GM18519 (cell line): ENCODE results near the gene IVNS1ABP.

Source experiments
- ATAC-seq: cut with Tn5 transposase; IDR thresholded peaks from one replicate; pipeline ENCODE4 v1.9.1; 2021; ENCODE audit warnings: mild to moderate bottlenecking, moderate library complexity; ENCODE audit not compliant: unreplicated experiment, low FRiP score

The IVNS1ABP gene

DNA sequence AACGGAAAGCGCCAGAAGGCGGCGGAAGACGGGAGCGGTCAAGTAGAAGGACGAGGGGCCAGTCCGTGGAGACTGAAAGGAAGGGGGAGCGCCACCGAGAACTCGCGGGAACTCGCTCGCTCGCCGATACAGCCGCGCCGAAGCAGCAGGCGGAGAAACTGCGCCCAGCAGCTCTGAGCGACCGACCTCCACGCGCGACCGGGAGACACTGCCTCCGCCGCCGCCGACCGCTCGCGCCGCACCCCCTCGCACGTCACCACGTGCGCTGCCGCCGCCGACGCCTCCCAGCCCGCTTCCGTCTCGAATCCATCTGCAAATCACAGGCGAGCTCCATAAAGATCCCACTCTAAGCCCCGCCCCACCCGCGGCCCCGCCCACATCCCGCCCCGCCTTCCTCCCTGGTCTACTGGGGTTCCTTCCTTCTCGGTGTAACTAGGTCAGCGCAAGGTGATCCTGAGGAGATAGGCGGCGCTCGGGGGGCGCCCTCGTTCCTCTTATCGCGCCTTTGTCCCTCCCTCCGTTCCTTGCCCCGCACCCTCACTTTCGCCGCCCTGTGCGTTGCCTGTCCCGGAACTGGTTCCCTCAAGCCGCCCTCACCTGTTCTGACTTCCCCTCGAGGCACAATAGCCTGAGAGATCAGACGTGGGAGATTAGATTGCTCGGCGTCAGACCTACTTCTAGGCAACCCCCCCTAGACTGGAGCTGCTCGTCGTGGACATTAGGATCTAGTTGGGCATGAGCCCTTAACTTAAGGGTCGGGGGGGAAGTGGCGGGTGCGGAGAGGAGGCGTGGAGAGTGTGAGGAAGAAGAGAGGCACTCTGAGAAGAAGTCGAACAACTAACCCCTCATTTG lies at the start of gene IVNS1ABP:
IVNS1ABP (minus strand) TSS at position 210 of the 852 bp plus-strand sequence. CDS start 7,750 bp downstream, outside the sequence.
- peak; percentile 65 for ATAC-seq

DNA sequence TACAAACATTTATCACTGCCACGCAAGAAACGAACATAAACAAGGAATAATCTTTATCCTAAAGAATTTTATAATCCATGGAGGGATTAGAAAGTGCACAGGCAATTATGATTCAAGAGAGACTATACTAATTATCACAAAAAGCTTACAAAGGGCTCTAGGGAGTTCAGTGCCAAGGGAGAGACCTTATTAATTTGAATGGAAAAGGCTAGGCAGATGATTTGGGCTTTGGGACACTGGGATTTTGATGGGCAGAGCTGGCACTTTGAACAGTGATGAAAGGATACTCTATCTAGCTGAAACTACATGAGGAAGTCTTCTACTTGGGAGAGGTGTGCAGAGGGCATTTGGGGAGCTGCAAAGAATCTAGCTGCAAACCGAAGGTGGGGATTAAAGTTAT lies 48.9 kb upstream of the IVNS1ABP start:
- no peak for ATAC-seq

DNA sequence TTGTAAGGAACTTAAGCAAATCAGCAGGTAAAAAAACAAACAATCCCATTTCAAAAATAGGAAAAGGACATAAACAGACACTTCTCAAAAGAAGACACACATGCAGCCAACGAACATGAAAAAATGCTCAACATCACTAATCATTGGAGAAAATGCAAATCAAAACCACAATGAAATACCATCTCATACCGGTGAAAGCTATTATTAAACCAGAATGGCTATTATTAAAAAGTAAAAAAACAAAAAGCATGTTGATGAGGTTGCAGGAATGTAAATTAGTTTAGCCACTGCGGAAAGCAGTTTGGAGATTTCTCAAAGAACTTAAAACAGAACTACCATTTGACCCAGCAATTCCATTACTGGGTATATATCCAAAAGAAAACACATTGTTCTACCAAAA lies 47.5 kb upstream of the IVNS1ABP start:
- peak; percentile 47 for ATAC-seq

DNA sequence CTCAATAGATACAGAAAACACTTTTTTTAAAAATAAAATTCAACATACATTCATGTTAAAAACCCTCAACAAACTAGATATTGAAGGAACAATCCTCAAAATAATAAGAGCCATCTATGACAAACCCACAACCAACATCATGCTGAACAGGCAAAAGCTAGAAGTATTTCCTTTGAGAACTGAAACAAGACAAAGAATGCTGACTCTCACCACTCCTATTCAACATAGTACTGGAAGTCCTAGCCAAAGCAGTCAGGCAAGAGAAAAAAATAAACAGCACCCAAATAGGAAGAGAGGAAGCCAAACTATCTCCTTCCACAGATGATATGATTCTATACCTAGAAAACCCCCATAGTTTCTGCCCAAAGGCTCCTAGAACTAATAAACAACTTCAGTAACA lies 46.2 kb upstream of the IVNS1ABP start:
- no peak for ATAC-seq

DNA sequence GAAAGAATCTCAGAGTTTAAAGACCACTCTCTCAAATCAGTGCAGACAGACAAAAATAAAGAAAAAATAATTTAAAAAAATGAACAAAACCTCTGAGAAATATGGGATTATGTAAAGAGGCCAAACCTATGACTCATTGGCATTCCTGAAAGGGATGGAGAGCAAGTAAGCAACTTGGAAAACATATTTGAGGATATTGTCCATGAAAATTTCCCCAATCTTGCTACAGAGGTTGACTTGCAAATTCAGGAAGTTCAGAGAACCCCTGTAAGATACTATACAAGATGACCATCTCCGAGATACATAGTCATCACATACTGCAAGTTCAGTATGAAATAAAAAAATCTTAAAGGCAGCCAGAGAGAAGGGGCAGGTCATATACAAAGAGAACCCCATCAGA lies 43.7 kb upstream of the IVNS1ABP start:
- ATAC-seq = no peak

DNA sequence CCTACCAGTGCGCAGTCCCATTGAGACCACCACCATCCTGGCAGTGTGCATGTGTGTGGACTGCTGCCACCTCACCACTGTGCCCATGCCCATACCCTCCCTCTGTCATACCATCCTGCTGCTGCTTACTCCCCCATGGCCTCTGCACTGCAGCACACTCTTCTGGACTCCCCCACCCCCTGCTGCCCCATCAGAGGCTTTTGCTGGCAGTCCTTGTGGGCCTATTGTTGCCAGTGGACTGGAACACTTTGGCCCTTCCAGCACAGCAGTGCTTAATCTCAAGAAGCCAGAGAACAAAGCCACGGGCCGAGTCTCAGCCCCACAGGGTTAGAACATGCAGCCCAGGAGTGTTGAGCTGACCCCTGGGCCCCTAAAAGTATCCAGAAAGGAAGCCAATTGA lies 41.9 kb upstream of the IVNS1ABP start:
- no peak for ATAC-seq

DNA sequence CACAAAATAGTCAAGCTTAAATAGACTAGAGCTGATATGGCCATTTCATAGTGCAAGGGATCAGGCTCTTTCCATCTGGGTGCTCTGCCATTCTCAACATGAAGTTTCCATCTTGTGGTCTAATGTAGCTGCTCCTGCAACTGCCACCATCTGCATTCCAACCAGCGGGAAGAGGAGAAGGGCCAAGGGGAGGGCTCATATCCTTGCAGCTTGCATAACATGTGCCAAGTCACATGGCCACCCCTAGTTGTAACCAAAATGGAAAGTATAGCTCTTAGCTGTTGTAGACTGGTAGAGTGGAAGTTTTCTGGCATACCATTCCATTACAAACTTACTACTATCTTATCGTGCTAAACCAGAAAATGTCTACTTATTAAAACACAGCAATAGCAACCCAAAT lies 38.9 kb upstream of the IVNS1ABP start:
- ATAC-seq = no peak

DNA sequence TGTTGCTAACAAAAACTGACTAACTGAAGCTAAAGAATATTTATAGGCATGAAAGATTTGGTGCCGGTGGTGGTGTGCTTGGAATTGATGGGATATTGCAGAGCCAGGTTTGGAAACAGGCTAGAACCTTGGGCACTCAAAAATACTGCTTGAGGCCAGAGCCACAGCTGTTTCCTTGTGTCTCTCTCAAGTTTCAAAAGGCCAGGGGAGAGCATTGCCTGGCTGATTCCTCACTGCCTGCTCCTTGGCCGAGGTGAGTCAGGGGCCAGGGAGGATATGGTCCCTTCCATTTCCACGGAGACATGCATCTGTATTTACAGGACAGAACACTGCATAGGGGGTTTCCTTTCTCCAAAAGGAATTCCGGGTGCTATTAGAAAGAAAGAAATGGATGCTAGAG lies 36.1 kb upstream of the IVNS1ABP start:
- no peak for ATAC-seq

DNA sequence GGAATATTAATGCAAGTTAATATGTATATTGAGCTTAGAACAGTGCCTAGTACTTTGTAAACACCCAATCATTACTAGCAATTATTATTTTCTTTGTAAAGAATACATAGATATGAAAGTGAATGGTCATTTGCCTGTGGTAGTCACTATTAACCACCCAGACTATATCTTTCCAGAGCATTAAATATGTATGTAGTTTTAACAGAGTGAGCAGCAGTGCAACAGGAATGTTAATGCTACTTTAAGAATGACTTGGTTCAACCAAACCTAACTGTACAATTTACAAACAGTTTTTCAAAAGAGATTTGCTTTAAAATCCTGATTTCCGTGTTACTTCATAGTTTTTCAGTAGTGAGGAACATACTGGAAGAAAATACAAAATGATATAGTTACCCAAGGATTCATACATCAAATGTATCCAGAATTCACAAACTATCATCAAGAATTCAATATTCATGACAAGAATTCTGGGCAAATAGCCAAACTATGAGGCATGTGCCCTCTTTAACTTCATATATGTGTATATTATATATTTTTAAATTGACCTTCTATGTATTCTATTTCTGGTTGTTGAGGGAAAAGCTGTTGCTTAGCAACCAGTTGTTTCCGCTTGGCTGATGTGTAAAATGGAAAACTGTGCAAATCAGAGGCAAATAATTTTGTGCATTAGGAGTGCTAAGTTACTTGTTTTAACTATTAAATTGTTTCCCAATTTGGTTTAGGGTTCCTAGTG lies 34.9 kb upstream of the IVNS1ABP start:
- ATAC-seq = no peak

DNA sequence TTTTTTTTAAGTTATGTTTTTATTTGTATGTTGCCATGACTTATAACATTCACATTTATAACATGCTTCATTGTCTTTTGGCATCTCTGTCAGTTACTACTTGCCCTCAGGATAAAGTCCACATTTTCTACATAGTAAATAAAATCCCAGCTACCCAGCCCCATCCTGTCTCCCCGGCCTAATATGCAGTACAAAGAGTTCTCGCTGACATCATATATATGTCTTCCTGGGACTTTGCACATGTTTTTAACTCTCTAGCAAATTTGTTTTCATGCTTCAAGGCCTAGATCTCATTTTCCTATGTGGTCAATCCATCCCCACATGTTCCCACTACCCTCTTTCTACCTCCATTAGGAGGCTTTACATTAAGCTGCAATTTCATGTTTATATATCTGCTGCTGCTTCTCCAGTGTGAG lies 33.0 kb upstream of the IVNS1ABP start:
- no peak for ATAC-seq

DNA sequence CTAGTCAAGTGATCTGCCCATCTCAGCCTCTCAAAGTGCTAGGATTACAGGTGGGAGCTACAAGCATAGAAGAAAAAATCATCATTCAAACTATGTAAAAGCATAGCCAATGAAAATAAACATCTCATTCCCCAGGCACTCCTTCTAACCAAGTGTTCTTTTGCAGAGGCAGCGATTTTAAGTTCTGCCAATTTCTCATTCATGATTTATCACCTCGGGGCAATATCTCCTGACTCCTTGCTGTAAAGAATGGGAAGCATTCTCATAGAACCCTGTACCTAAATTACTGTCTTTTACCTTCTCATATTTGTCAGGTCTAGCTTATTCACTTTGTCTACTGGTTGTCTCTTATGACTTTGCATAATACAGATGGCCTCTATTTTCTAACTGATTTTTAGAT lies 32.5 kb upstream of the IVNS1ABP start:
- no peak for ATAC-seq

DNA sequence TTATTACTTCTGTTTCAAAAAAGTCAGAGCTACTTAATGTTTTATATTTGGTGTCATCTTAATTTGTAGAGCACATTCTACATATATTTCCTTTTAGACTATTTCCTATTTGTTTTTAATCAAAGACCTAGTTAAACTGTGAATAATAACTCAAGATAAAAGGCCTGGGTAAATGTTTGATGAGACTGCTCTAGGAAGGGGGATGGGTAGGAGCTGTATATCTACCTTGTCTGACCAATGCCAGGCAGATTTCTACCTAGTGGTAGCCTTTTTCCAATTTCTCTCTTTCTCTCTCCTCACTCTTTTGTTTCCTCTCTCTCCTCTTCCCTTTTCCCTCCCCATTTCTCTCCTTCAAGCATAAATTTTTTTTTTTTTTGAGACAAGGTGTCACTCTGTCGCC lies 31.9 kb upstream of the IVNS1ABP start:
- ATAC-seq = no peak

DNA sequence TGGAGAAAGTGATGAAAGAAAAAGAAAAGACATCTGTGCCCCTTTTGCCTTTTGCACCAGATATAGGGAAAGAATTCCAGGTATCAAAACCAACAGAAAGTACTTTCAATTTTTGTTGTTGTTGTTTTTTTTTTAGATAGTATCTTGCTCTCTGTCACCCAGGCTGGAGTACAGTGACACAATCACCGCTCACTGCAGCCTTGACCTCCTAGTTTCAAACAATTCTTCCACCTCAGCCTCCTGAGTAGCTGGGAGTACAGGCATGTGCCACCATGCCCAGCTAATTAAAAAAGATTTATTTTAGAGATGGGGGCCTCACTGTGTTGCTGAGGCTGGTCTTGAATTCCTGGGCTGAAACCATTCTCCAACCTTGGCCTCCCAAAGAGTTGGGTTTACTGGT lies 31.3 kb upstream of the IVNS1ABP start:
- no peak for ATAC-seq

DNA sequence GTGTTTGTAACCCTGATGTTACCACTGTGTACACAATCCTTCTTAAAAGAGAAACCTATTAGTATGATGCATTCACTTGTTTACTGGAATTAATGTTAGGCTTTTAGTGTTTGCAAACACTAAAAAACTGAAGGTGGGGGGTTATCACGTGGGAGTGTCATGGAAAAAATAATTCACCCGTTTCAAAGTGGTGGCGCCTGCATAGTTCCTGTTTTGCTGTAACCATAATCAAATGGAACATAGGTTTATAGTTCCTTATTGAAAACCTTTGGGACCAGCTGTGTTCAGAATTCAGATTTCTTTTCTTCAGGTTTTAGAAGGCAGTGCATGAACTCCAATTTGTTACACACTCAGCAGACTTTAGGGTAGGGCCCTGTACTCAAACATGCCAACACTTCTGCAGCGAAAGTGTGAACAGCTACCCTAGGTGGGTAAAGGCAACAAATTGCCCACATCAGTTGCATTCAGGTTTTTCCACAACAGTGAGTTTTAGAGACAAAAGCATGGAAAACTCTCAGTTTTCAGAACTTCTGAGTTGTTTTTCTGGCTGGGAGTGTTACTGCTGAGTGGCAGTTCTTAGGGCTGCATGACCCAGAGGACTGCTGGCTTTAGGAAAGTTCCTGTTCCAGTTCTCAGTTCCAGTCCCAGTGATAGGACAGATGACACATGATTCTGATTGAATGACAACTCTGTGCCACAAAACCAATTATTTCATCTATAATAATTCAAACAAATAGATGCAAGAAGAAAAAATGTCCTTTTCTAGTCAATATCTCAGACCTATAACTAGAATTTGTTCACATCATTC lies 29.1 kb upstream of the IVNS1ABP start:
- ATAC-seq = no peak

DNA sequence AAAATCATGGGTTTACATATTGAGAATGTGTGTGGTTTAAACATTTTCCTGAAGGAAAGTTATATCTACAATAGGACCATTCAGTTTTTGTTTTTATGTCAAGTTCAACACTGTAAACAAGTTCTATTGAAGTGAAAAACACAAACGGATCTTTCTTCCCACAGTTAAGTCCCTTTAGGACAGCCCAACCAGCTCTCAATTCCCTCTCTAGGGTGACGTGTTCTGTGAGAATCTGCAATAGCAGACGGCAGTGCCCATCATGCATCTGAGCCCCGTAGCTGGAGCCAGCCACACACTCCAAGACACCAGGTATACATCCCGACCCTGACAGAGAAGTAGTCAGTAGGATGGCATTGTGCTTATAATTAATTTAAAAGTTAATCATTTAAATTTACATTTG lies 26.3 kb upstream of the IVNS1ABP start:
- ATAC-seq = no peak

DNA sequence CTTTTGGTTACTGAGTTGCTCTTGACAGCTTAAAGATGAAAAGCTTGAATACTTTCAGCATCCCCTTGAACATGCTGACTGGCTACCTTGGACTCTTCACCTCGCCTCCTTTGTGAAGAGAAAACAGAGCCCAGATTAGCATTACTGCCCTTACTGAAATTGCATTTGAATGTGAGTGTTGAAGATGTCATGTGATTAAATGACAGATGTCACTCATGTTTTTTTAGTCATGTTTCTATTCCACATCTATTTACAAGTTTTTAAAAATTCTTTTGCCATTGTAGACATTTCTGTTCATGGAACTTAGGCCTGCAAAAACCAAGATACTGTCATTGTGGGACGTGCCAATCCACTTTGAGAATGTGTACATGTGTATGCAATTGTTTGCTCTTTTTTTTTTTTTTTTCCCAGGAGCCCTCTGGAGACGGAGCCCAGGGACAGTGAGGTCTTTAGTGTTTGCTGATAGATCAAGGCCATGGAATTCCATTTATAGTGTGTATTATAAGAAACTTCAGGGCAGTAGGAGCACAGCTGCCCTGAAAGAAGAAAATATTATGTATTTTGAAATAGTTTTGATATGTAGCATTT lies 25.7 kb upstream of the IVNS1ABP start:
- no peak for ATAC-seq

DNA sequence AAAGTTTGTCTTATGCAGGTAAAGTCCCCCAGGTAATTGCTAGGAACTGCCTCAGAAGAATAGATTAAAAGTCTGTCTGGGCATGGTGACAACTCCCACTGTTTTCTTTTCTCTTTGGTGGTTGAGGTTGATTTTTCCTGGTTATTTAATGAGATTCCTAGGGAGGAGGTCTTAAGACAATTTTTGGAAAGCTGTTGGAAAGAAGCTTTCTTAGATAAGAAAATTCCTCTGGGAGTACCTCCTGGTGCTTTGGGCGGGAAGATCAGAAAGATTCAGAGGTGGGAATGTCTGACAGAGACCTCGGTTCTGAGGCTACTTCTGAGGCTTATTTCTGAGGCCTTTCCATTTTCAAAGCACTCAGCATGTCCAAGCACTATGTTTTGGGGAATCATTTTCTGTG lies 25.0 kb upstream of the IVNS1ABP start:
- ATAC-seq = no peak

DNA sequence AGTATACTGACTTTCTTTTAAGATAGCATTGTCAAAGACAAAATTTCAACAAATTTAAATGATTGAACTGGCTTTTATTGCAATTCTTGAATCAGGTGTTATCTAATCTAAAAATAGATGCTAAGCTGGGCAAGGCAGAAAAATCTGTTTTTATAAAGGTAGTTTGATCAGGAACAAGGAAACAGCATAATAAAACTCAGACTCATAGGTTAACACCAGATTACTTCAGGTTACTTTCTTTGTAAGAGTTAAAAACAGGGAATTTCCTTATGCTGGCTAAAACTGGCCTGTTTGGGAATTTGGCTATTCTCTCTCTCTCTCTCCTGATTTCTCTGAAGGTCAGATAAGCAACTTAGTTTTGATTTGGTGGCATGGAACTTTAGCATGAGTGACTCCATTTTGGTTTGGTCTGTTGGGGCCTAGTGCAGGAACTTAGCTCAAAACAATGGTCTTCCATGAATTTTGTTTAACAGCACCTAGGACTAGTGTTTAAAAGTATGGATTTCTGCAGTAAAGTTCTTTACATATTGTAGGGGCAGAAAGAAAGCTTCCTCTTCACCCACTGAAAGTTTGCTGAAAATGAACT lies 24.2 kb upstream of the IVNS1ABP start:
- no peak for ATAC-seq

DNA sequence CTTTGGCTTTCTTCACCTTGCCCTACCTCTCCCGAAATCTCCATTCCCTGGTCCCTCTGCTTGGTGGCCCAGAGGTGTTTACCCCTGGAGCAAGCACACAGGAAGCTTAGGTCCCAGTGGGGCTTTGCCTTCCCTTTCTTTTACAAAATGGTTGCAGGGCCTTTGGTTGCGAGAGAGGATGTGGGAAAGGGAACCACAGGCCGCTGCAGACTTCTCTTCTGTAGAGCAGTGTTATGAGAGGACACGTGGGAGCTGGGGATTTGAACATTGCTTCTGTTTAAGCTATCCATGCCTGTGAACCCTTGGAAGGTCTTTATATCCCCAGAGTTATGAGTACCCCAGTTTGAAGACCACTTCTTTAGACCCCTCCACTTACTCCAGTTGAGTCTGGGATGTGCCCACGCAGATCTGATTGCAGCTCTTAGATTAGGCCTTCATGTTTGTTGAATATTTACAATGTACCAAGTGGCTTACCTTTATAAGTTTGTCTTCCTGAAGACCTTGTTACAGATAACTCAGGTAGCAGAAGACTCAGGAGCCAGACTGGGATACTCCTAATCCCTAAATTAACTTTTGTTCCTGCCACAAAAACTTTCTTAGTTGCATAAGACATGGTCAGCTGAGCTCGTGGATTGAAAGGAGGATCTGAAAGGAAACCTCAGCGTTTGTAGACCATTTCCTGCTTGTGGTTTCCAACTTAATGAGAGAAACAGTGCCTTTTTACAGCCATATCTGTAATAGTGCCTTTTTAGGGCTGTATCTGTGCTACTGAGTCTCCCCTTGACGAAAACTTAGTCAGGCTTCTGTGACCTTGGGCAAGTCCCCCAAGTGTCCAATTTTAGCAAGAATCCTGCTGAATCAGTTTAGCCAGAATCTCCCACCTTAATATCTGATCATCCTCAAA lies 21.9 kb upstream of the IVNS1ABP start:
- peak; percentile 98 for ATAC-seq
